ENCODE measurements around the gene OR52E6. TPM values are rescaled to one million over a fixed set of nuclear protein-coding genes. Genes with fewer than 3 reads are reported as not detected.

The OR52E6 gene
- total and polyA plus RNA-seq, 2 donors (not counting 1 experiment from before 2014, with no cell fraction given) = not detected

DNA sequence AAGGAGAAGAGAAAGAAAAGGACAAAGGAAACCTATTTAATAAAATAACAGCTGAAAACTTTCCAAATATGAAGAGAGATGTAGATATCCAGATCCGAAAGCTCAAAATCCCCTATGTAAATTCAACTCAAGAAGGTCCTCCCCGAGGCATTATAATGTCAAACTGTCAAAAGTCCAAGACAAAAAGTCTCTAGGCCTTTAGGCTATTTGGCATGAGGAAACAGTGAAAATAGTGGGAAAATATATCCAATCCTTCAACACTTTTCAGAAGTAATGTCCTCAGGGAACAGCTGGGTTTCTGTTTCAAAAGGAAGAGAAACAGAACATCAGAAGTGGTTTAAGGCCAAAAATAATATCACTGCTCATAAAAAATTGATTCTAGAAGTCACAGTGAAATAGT is 36.9 kb upstream of the OR52E6 start:
- TF ChIP-seq, protein P1, sequence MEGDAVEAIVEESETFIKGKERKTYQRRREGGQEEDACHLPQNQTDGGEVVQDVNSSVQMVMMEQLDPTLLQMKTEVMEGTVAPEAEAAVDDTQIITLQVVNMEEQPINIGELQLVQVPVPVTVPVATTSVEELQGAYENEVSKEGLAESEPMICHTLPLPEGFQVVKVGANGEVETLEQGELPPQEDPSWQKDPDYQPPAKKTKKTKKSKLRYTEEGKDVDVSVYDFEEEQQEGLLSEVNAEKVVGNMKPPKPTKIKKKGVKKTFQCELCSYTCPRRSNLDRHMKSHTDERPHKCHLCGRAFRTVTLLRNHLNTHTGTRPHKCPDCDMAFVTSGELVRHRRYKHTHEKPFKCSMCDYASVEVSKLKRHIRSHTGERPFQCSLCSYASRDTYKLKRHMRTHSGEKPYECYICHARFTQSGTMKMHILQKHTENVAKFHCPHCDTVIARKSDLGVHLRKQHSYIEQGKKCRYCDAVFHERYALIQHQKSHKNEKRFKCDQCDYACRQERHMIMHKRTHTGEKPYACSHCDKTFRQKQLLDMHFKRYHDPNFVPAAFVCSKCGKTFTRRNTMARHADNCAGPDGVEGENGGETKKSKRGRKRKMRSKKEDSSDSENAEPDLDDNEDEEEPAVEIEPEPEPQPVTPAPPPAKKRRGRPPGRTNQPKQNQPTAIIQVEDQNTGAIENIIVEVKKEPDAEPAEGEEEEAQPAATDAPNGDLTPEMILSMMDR (conservative IDR thresholded peaks at IDR 0.05 in 1 of 2, IDR thresholded peaks at IDR 0.05 in 1 of 2; ENCODE audit: low read depth in 1 of 2, low read length in 2 of 2) = no peak
- no peak for TF ChIP-seq EZH2 (IDR thresholded peaks at IDR 0.05; ENCODE audit: low read length, missing control alignments)
- DNase-seq (ENCODE audit: low read depth in 2 of 2) = no peak
- Histone ChIP-seq H2AFZ (ENCODE audit: low read length) (no peak overlapping the region), H3K36me3 (ENCODE audit: control insufficient read depth, insufficient read depth, low read length) (no peaks in the 10 kb centered on the region), H3K27ac (ENCODE audit: insufficient read depth, low read length) (no peak overlapping the region), H3K4me1 (ENCODE audit: control insufficient read depth, extremely low read depth, insufficient read depth, low read length) (no peaks in the 10 kb centered on the region), H3K27me3 (ENCODE audit: control insufficient read depth, insufficient read depth, low read length) (no peaks in the 10 kb centered on the region), H3K79me2 (ENCODE audit: control insufficient read depth, insufficient read depth, low read length) (no peaks in the 10 kb centered on the region), H3K4me3 (replicated peaks in 1 of 4; ENCODE audit: control extremely low read depth in 1 of 4, insufficient read depth in 1 of 4, low read depth in 3 of 4, low read length in 4 of 4) (no peak overlapping the region), H3K9ac (ENCODE audit: insufficient read depth, low read length) (no peak overlapping the region), H3K9me3 (ENCODE audit: control insufficient read depth, insufficient read depth, low read depth, low read length) (no peaks in the 10 kb centered on the region), H3K4me2 (ENCODE audit: extremely low read depth, insufficient read depth, low read length) (no peak overlapping the region), H4K20me1 (ENCODE audit: control insufficient read depth, extremely low read depth, insufficient read depth, low read length) (no peaks in the 10 kb centered on the region)

DNA sequence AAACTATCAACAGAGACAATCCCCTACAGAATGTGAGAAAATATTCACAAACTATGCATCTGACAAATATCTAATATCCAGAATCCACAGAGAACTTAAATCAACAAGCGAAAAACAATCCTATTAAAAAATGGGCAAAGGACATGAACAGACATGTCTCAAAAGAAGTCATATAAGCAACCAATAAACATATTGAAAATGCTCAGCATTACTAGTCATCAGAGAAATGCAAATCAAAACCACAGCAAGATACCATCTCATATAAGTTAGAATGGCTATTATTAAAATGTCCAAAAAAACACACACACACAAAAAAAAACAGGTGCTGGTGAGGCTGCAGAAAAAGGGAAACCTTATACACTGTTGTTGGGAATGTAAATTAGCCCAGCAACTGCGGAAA is 24.1 kb upstream of the OR52E6 start:
- Histone ChIP-seq H3K9ac (ENCODE audit: insufficient read depth, low read length) (no peak overlapping the region), H3K4me1 (ENCODE audit: control insufficient read depth, extremely low read depth, insufficient read depth, low read length) (no peaks in the 10 kb centered on the region), H3K36me3 (ENCODE audit: control insufficient read depth, insufficient read depth, low read length) (no peaks in the 10 kb centered on the region), H3K79me2 (ENCODE audit: control insufficient read depth, insufficient read depth, low read length) (no peaks in the 10 kb centered on the region), H3K9me3 (ENCODE audit: control insufficient read depth, insufficient read depth, low read depth, low read length) (no peaks in the 10 kb centered on the region), H2AFZ (ENCODE audit: low read length) (no peak overlapping the region), H3K4me3 (replicated peaks in 1 of 4; ENCODE audit: control extremely low read depth in 1 of 4, insufficient read depth in 1 of 4, low read depth in 3 of 4, low read length in 4 of 4) (no peak overlapping the region), H3K4me2 (ENCODE audit: extremely low read depth, insufficient read depth, low read length) (no peak overlapping the region), H4K20me1 (ENCODE audit: control insufficient read depth, extremely low read depth, insufficient read depth, low read length) (no peaks in the 10 kb centered on the region), H3K27ac (ENCODE audit: insufficient read depth, low read length) (no peak overlapping the region), H3K27me3 (ENCODE audit: control insufficient read depth, insufficient read depth, low read length) (no peaks in the 10 kb centered on the region)
- no peak for DNase-seq (ENCODE audit: low read depth in 2 of 2)
- TF ChIP-seq EZH2 (IDR thresholded peaks at IDR 0.05; ENCODE audit: low read length, missing control alignments) = no peak
- TF ChIP-seq, protein P1 (conservative IDR thresholded peaks at IDR 0.05 in 1 of 2, IDR thresholded peaks at IDR 0.05 in 1 of 2; ENCODE audit: low read depth in 1 of 2, low read length in 2 of 2) = no peak

DNA sequence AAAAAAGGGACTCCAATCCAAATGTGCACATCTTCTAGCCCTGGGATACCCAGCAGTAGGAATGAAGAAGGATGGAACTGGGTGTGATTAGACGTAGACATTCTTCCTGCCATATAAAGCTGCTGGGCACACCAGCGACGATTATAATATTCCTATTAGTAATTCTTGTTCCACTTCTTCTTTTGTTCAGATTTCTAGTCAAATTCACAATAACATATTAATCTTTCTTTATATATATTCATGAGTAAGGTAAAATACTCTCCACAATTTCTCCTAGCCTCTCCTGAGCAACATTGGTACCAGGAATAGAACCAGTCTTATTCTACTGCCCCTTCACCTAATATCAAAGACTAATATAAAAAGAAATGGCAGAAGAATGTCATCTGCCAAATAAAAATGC is 15.9 kb upstream of the OR52E6 start, which contains the start of gene OR52E8:
Gene OR52E8 (minus strand): TSS at position 101 of the 400 bp plus-strand sequence. CDS start 0 bp downstream, at position 101.
- Histone ChIP-seq H3K9ac (ENCODE audit: insufficient read depth, low read length) (no peak within 1 kb of the TSS), H4K20me1 (ENCODE audit: control insufficient read depth, extremely low read depth, insufficient read depth, low read length) (no peaks in the 10 kb centered on the region), H3K27ac (ENCODE audit: insufficient read depth, low read length) (no peak within 1 kb of the TSS), H3K4me2 (ENCODE audit: extremely low read depth, insufficient read depth, low read length) (no peak within 1 kb of the TSS), H3K4me3 (replicated peaks in 1 of 4; ENCODE audit: control extremely low read depth in 1 of 4, insufficient read depth in 1 of 4, low read depth in 3 of 4, low read length in 4 of 4) (no peak within 1 kb of the TSS), H3K36me3 (ENCODE audit: control insufficient read depth, insufficient read depth, low read length) (no peaks in the 10 kb centered on the region), H3K79me2 (ENCODE audit: control insufficient read depth, insufficient read depth, low read length) (no peaks in the 10 kb centered on the region), H3K4me1 (ENCODE audit: control insufficient read depth, extremely low read depth, insufficient read depth, low read length) (no peaks in the 10 kb centered on the region), H3K27me3 (ENCODE audit: control insufficient read depth, insufficient read depth, low read length) (no peaks in the 10 kb centered on the region), H3K9me3 (ENCODE audit: control insufficient read depth, insufficient read depth, low read depth, low read length) (no peaks in the 10 kb centered on the region), H2AFZ (ENCODE audit: low read length) (no peak within 1 kb of the TSS)
- no peak for DNase-seq (ENCODE audit: low read depth in 2 of 2)
- TF ChIP-seq EZH2 (IDR thresholded peaks at IDR 0.05; ENCODE audit: low read length, missing control alignments) = no peak
- TF ChIP-seq, protein P1 (conservative IDR thresholded peaks at IDR 0.05 in 1 of 2, IDR thresholded peaks at IDR 0.05 in 1 of 2; ENCODE audit: low read depth in 1 of 2, low read length in 2 of 2) = no peak

Data from fibroblast of lung (primary cell).